Measurements from ENCODE around the gene AP3B1. TPM values are rescaled to one million over a fixed set of nuclear protein-coding genes. Genes with fewer than 3 reads are reported as not detected.

The AP3B1 gene
- total RNA-seq, 1 experiment from 2014 or later = 41.8 TPM

DNA sequence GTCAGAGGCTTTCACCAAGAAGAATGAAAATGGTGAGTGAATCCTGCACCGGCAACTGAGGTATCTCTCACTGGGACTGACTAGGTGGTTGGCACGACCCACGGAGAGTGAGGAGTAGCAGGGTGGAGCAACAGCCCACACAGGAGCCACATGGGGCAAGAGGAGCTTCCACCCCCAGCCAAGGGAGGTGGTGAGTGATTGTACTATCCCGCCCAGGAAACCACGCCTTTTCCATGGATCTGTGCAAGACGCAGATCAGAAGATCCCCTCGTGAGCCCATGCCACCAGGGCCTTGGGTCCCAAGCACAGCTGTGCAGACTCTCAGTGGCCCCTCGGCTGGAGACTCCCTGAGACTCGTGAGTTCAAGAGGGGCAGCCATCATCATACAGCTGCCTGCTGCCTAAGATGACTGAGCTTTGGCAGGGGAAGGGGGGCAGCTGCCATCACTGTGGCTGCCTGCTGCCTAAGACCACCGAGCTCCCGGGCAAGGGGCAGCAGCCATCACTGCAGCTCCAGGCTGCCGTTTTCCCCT, 229.5 kb downstream of the AP3B1 start:
- WGBS (ENCODE audit: extremely low coverage, insufficient read length, low lambda C conversion rate) = no CpG with 5 or more reads among the region's 12 CpGs
- no peak overlapping the region for H4K91ac ChIP-seq (ENCODE audit: insufficient read length, low read depth, low read length)

More for the DNA sequence above, 229.5 kb downstream of the AP3B1 start:
- DNase-seq = no peak
- Histone ChIP-seq H3K56ac (ENCODE audit: insufficient read length, low read depth, low read length) (no peak overlapping the region), H3K4me1 (ENCODE audit: insufficient read depth, low read length) (no peaks in the 10 kb centered on the region), H2BK5ac (ENCODE audit: insufficient read length, low read length) (no peak overlapping the region), H3K14ac (ENCODE audit: insufficient read depth, low read length) (no peak overlapping the region; the same call in 1 of the 2 replicates), H3K4ac (ENCODE audit: low read depth, low read length) (no peak overlapping the region), H2BK120ac (ENCODE audit: low read depth, low read length, poor library complexity, severe bottlenecking) (no peak overlapping the region), H3K79me2 (ENCODE audit: insufficient read depth, low read length) (no peaks in the 10 kb centered on the region; the same call in 1 of the 2 replicates), H3K27me3 (ENCODE audit: insufficient read depth, low read length) (no peaks in the 10 kb centered on the region), H3K18ac (ENCODE audit: insufficient read length, low read depth, low read length) (no peak overlapping the region), H3K9me3 (ENCODE audit: control insufficient read depth, low read depth, low read length) (no peaks in the 10 kb centered on the region), H2BK15ac (ENCODE audit: low read depth, low read length) (no peak overlapping the region), H2BK20ac (ENCODE audit: low read depth, low read length, poor library complexity, severe bottlenecking) (no peak overlapping the region), H2AFZ (ENCODE audit: low read length) (no peak overlapping the region), H3K23ac (ENCODE audit: insufficient read length, low read depth, low read length) (no peak overlapping the region), H3K4me2 (ENCODE audit: insufficient read depth, insufficient read length, low read length) (no peak overlapping the region), H2BK12ac (ENCODE audit: insufficient read length, low read depth, low read length) (no peak overlapping the region), H4K20me1 (ENCODE audit: control insufficient read depth, insufficient read depth, insufficient read length) (no peaks in the 10 kb centered on the region), H3T11ph (ENCODE audit: low read length) (no peak overlapping the region), H4K5ac (ENCODE audit: insufficient read length, low read depth, low read length) (no peak overlapping the region), H3K79me1 (ENCODE audit: insufficient read depth, low read depth, low read length, poor library complexity, severe bottlenecking) (no peaks in the 10 kb centered on the region), H3K23me2 (ENCODE audit: insufficient read length, low read depth, low read length, poor library complexity, severe bottlenecking) (no peaks in the 10 kb centered on the region), H3K27ac (ENCODE audit: insufficient read length, low read depth, low read length) (no peak overlapping the region), H2AK5ac (ENCODE audit: insufficient read length, low read length) (no peak overlapping the region), H4K8ac (replicated peaks; ENCODE audit: insufficient read length, low read depth, low read length) (no peak overlapping the region), H3K9ac (ENCODE audit: extremely low read depth, insufficient read length, low read length) (no peak overlapping the region)
- peaks cover 23% of the 10 kb centered on the region in 2 experiments for H3K9me3 Mint-ChIP-seq
- H3K4me3 Mint-ChIP-seq = no peak overlapping the region
- no peak overlapping the region; a peak in 2 of 7 replicates for H3K27ac Mint-ChIP-seq
- H3K4me1 Mint-ChIP-seq = peaks cover 7 to 8% of the 10 kb centered on the region in 2 experiments; a peak in 3 of 4 replicates
- no peaks in the 10 kb centered on the region for H3K27me3 Mint-ChIP-seq (ENCODE audit: low read depth)
- TF ChIP-seq, protein P1, sequence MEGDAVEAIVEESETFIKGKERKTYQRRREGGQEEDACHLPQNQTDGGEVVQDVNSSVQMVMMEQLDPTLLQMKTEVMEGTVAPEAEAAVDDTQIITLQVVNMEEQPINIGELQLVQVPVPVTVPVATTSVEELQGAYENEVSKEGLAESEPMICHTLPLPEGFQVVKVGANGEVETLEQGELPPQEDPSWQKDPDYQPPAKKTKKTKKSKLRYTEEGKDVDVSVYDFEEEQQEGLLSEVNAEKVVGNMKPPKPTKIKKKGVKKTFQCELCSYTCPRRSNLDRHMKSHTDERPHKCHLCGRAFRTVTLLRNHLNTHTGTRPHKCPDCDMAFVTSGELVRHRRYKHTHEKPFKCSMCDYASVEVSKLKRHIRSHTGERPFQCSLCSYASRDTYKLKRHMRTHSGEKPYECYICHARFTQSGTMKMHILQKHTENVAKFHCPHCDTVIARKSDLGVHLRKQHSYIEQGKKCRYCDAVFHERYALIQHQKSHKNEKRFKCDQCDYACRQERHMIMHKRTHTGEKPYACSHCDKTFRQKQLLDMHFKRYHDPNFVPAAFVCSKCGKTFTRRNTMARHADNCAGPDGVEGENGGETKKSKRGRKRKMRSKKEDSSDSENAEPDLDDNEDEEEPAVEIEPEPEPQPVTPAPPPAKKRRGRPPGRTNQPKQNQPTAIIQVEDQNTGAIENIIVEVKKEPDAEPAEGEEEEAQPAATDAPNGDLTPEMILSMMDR (conservative IDR thresholded peaks at IDR 0.05) = no peak
- peaks cover 25 to 28% (median 28%) of the 10 kb centered on the region in 3 experiments for H3K36me3 Mint-ChIP-seq (ENCODE audit: insufficient read depth in 1 of 3, low read depth in 3 of 3)

All from H9 (cell line).